A549 (cell line): ENCODE results near the gene SCGB3A2. TPM values are rescaled to one million over a fixed set of nuclear protein-coding genes. Genes with fewer than 3 reads are reported as not detected.
A peak's percentile ranks its signal among the peaks of the same experiment; 100 is the strongest.

Experiments used
- ATAC-seq, 2 experiments: fragments of 200-7000 bp in 1 of 2; fragments of >200 bp in 1 of 2; cut with Nextera tagmentation in 1 of 2; cut with Tn5 transposase in 1 of 2; 3 replicates each; pipeline versions ENCODE4 v1.8.0 to v1.9.1; 2018 to 2020; ENCODE audit warnings: mild to moderate bottlenecking in 1 of 2, moderate library complexity in 1 of 2
- CTCF ChIA-PET: fragments of 300-600 bp; sonication (Branson Sonifier 250); formaldehyde crosslinking; extraction: SDS; loops from one replicate; lab custom pipeline; 2021; ENCODE audit warnings: antibody characterized with exemption, inconsistent platforms; lab: Yijun Ruan, JAX
- POLR2A ChIA-PET: fragments of 350-600 bp; formaldehyde crosslinking; extraction: SDS; loops from one replicate; lab custom pipeline; 2021; ENCODE audit warnings: antibody characterized with exemption, inconsistent platforms; lab: Yijun Ruan, JAX
- DNase-seq, 2 experiments: peaks; one replicate each; pipeline versions ENCODE4 v3.0.0 to v3.0.0-alpha.2; 2011 to 2016; ENCODE audit warnings: low read depth in 1 of 2, low spot score in 1 of 2
- FAIRE-seq: peaks from 2 replicates; lab custom pipeline; 2011; peaks lifted over from hg19 to GRCh38; lab: Jason Lieb, UNC
- H3K27ac ChIP-seq, 2 experiments: fragments of >200 bp; sonication (Bioruptor Twin); formaldehyde crosslinking; 3 replicates each; pipeline ENCODE4 v1.5.1; 2016 to 2017
- H3K4me1 ChIP-seq: fragments of >200 bp; sonication (Bioruptor Twin); formaldehyde crosslinking; 3 replicates; pipeline ENCODE4 v1.6.1; 2016
- H3K4me2 ChIP-seq: fragments of >200 bp; sonication (Bioruptor Twin); formaldehyde crosslinking; 3 replicates; pipeline ENCODE4 v1.6.1; 2016
- H3K4me3 ChIP-seq: fragments of >200 bp; sonication (Bioruptor Twin); formaldehyde crosslinking; 3 replicates; pipeline ENCODE4 v1.5.1; 2016
- H3K9me3 ChIP-seq: fragments of >200 bp; sonication (Bioruptor Twin); formaldehyde crosslinking; 3 replicates; pipeline ENCODE4 v1.6.1; 2016
- BHLHE40 ChIP-seq: IDR thresholded peaks from 2 replicates; pipeline ENCODE4 v1.6.1; 2012; ENCODE audit warnings: low read depth, low read length, inconsistent platforms
- CBX2 ChIP-seq: fragments of 200-600 bp; sonication (generic); IDR thresholded peaks from 2 replicates; pipeline ENCODE4 v1.6.1; 2016; ENCODE audit warnings: low read depth, mild to moderate bottlenecking, borderline replicate concordance
- CHD2 ChIP-seq: fragments of 150-350 bp; IDR thresholded peaks from 2 replicates; pipeline ENCODE4 v1.6.1; 2014; ENCODE audit warnings: low read length; ENCODE audit not compliant: partially characterized antibody
- CTCF ChIP-seq: fragments of >200 bp; sonication (Bioruptor Twin); formaldehyde crosslinking; IDR thresholded peaks from 3 replicates; pipeline ENCODE4 v1.5.1; 2016
- EHMT2 ChIP-seq: fragments of 200-600 bp; sonication (generic); IDR thresholded peaks from 2 replicates; pipeline ENCODE4 v1.6.1; 2016; ENCODE audit warnings: antibody characterized with exemption, low read depth, mild to moderate bottlenecking, moderate library complexity
- HEYL ChIP-seq: fragments of 250-450 bp; sonication (Bioruptor Pico); IDR thresholded peaks from 2 replicates; pipeline ENCODE4 v1.8.0; 2021; ENCODE audit warnings: mild to moderate bottlenecking, moderate library complexity
- HMGXB4 ChIP-seq: fragments of 250-450 bp; sonication (Bioruptor Pico); IDR thresholded peaks from 2 replicates; pipeline ENCODE4 v1.5.0; 2021; ENCODE audit warnings: mild to moderate bottlenecking, moderate library complexity, borderline replicate concordance
- HOXB13 ChIP-seq: fragments of 250-450 bp; sonication (Bioruptor Pico); IDR thresholded peaks from 2 replicates; pipeline ENCODE4 v1.5.0; 2020; ENCODE audit warnings: low read depth, mild to moderate bottlenecking, moderate library complexity
- JUN ChIP-seq, 2 experiments: fragments of >200 bp; sonication (Bioruptor Twin); formaldehyde crosslinking; IDR thresholded peaks; 2 replicates in 1 of 2; 3 replicates in 1 of 2; pipeline ENCODE4 v1.6.1; 2016 to 2017
- JUNB ChIP-seq: fragments of >200 bp; sonication (Bioruptor Twin); formaldehyde crosslinking; IDR thresholded peaks from 2 replicates; pipeline ENCODE4 v1.6.1; 2016
- KDM1A ChIP-seq: fragments of 200-600 bp; sonication (generic); IDR thresholded peaks from 2 replicates; pipeline ENCODE4 v1.6.1; 2016; ENCODE audit warnings: low read depth, mild to moderate bottlenecking
- MAX ChIP-seq: IDR thresholded peaks from 2 replicates; pipeline ENCODE4 v1.6.1; 2012
- NFE2L2 ChIP-seq: fragments of 150-350 bp; conservative IDR thresholded peaks from 2 replicates; pipeline ENCODE4 v1.6.1; 2014; ENCODE audit warnings: low read length
- PBX3 ChIP-seq: IDR thresholded peaks from 2 replicates; pipeline ENCODE4 v1.6.1; 2012
- PHF8 ChIP-seq: fragments of 200-600 bp; sonication (generic); IDR thresholded peaks from 2 replicates; pipeline ENCODE4 v1.6.1; 2016; ENCODE audit warnings: low read depth, mild to moderate bottlenecking, antibody characterized with exemption, moderate library complexity, borderline replicate concordance
- POLR2A ChIP-seq: IDR thresholded peaks from 2 replicates; pipeline ENCODE4 v1.6.1; 2012; ENCODE audit warnings: mild to moderate bottlenecking, low read length
- POLR2AphosphoS2 ChIP-seq: conservative IDR thresholded peaks from 2 replicates; pipeline ENCODE4 v1.6.1; 2012; ENCODE audit warnings: low read length, improper control_type of control experiment, inconsistent platforms
- RAD21 ChIP-seq, 2 experiments: fragments of >200 bp in 1 of 2; sonication (Bioruptor Twin) in 1 of 2; formaldehyde crosslinking in 1 of 2; IDR thresholded peaks in 1 of 2; conservative IDR thresholded peaks in 1 of 2; 2 replicates in 1 of 2; 3 replicates in 1 of 2; pipeline ENCODE4 v1.6.1; 2012 to 2018; ENCODE audit warnings: inconsistent platforms in 1 of 2
- RNF2 ChIP-seq: fragments of 200-600 bp; sonication (generic); IDR thresholded peaks from 2 replicates; pipeline ENCODE4 v1.6.1; 2016; ENCODE audit warnings: low read depth, mild to moderate bottlenecking, antibody characterized with exemption, moderate library complexity, borderline replicate concordance
- SMC3 ChIP-seq: fragments of >200 bp; sonication (Bioruptor Twin); formaldehyde crosslinking; IDR thresholded peaks from 3 replicates; pipeline ENCODE4 v1.6.1; 2018; ENCODE audit warnings: inconsistent platforms
- TP53 ChIP-seq: fragments of 250-450 bp; sonication (Bioruptor Pico); IDR thresholded peaks from 2 replicates; pipeline ENCODE4 v1.5.0; 2021; ENCODE audit warnings: mild to moderate bottlenecking, moderate library complexity
- USF2 ChIP-seq: fragments of 450-650 bp; IDR thresholded peaks from 2 replicates; pipeline ENCODE4 v1.6.1; 2014; ENCODE audit warnings: antibody characterized with exemption
- ZFP36 ChIP-seq: fragments of 450-650 bp; IDR thresholded peaks from 2 replicates; pipeline ENCODE4 v1.6.1; 2014; ENCODE audit warnings: borderline replicate concordance; ENCODE audit not compliant: partially characterized antibody
- ZNF302 ChIP-seq: fragments of 250-450 bp; sonication (Bioruptor Pico); IDR thresholded peaks from 2 replicates; pipeline ENCODE4 v1.9.0; 2021; ENCODE audit warnings: inconsistent platforms, mild to moderate bottlenecking, moderate library complexity
- ZSCAN20 ChIP-seq: fragments of 250-450 bp; sonication (Bioruptor Pico); IDR thresholded peaks from 2 replicates; pipeline ENCODE4 v1.8.0; 2022; ENCODE audit warnings: mild to moderate bottlenecking, moderate library complexity
- WGBS: methylation state at CpG from one replicate; pipeline ENCODE4 v1.1.6; 2017; ENCODE audit errors: missing lambda C conversion rate; 5-methylcytosine and 5-hydroxymethylcytosine counted together
- polyA plus RNA-seq, 4 experiments: library from polyadenylated mRNA; depleted of rRNA in 3 of 4; stranded (reverse); fragments of >200 nt; fragmentation: RNase III in 1 of 4; extraction: RNeasy Plus Mini Kit Qiagen cat#74134 plus additional on column Dnase treatment in 1 of 4; gene quantifications; 2 replicates in 3 of 4; 3 replicates in 1 of 4; pipeline ENCODE4 v1.2.3, GENCODE V29; 2011 to 2017
- TF ChIP-seq, protein P1 (sequence below): fragments of 250-450 bp; sonication (Bioruptor Pico); IDR thresholded peaks from 2 replicates; pipeline ENCODE4 v1.5.0; 2020; ENCODE audit warnings: low read depth, mild to moderate bottlenecking, moderate library complexity

The SCGB3A2 gene
- polyA plus RNA-seq, 2 of the 4 experiments (the other 2 are of a cell fraction): not detected

DNA sequence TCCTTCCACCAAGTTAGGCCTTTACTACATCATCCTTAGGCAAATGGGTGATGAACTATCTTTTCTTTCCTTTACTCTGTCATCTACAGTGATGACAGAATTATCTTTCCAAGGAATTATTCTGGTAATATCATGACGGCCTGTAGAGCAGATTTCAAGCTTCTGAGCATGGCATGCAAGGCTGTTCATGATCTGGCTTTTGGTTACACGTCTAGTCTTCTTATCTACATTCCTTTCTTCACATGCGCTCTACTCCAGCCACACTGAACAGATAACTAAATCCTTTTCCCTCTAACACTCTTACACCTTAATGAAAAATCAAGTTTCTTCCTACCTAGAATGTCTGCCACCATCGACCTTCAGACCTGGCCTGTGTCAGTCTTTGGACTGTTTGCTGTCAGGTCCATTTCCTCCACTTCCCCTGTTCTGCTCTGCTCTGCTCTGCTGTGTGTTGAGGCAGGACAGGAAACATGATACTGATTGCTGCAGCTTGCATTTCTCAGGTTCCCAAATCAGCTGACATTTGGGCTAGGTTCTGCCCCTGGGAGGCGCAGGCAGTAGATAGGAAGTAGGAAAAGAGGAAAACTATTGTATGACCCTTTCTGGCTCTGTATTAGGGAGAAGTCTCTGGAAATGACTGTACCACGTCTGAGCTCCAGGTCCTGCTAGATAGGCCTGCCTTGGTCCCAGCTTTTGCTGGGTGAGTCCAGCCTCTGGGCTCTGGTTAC lies 4.2 kb downstream of the SCGB3A2 start:
- ChIA-PET CTCF (interaction anchor here (1.2 to 3.3 kb wide), 3 partner anchors 20 to 52 kb away, joined by 3 to 16 read pairs (median 3); no protein-coding TSS in a partner anchor), POLR2A (no interaction called here)
- ATAC-seq: no peak; a peak in 1 of 6 replicates
- WGBS: 19% methylated on average over 6 of the region's 6 CpGs
- Histone ChIP-seq H3K27ac (no peak overlapping the region), H3K4me3 (no peak overlapping the region), H3K4me2 (no peak overlapping the region), H3K4me1 (no peaks in the 10 kb centered on the region), H3K9me3 (no peaks in the 10 kb centered on the region)
- TF ChIP-seq HEYL (CRISPR knock-in tag) (no peak), CBX2 (no peak), CHD2 (no peak), EHMT2 (no peak), JUN (IDR thresholded peaks at IDR 0.05) (no peak), USF2 (no peak), PHF8 (no peak), ZFP36 (no peak), PBX3 (no peak), MAX (no peak)
- DNase-seq: no peak
- no peak for FAIRE-seq

GRCh38 chr5:147887026-147887627 lies 8.6 kb downstream of the SCGB3A2 start:
- no peak overlapping the region for H3K27ac ChIP-seq
- no peak for FAIRE-seq
- POLR2A ChIA-PET: no interaction called here
- H3K4me1 ChIP-seq: no peaks in the 10 kb centered on the region
- TF ChIP-seq ZNF302 (CRISPR knock-in tag) (no peak), SMC3 (peak; percentile 50), ZSCAN20 (CRISPR knock-in tag) (no peak), CTCF (peak; percentile 54), POLR2AphosphoS2 (no peak), RAD21 (conservative IDR thresholded peaks at IDR 0.05 in 1 of 2, IDR thresholded peaks at IDR 0.05 in 1 of 2) (peak; percentile 43 to 52; a peak in 4 of 5 replicates)
- TF ChIP-seq, all 56 proteins: peak for 3
- no peak overlapping the region for H3K4me3 ChIP-seq
- WGBS: 1% methylated on average over 3 of the region's 3 CpGs
- peak in 1 of 2 experiments; percentile 66; a peak in 3 of 6 replicates for ATAC-seq
- no peak overlapping the region for H3K4me2 ChIP-seq
- H3K9me3 ChIP-seq: no peaks in the 10 kb centered on the region
- CTCF ChIA-PET: interaction anchor here (0.6 to 5.2 kb wide), 10 partner anchors 9 to 844 kb away, joined by 3 to 35 read pairs (median 3); no protein-coding TSS in a partner anchor
- DNase-seq: peak; percentile 5 to 32

- Histone ChIP-seq H3K27ac (no peak overlapping the region), H3K9me3 (no peaks in the 10 kb centered on the region), H3K4me1 (no peaks in the 10 kb centered on the region), H3K4me3 (no peak overlapping the region), H3K4me2 (no peak overlapping the region)
- DNase-seq: no peak
- ATAC-seq: no peak
- ChIA-PET CTCF (interaction anchor here (0.7 to 5.2 kb wide), 7 partner anchors 8 to 232 kb away, joined by 3 to 35 read pairs (median 3); no protein-coding TSS in a partner anchor), POLR2A (no interaction called here)
- no peak for FAIRE-seq
- WGBS: 2% methylated on average over 2 of the region's 2 CpGs
- TF ChIP-seq, protein P1, sequence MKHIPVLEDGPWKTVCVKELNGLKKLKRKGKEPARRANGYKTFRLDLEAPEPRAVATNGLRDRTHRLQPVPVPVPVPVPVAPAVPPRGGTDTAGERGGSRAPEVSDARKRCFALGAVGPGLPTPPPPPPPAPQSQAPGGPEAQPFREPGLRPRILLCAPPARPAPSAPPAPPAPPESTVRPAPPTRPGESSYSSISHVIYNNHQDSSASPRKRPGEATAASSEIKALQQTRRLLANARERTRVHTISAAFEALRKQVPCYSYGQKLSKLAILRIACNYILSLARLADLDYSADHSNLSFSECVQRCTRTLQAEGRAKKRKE (CRISPR knock-in tag): no peak
- TF ChIP-seq JUN (IDR thresholded peaks at IDR 0.05): no peak
- TF ChIP-seq TP53 (CRISPR knock-in tag): no peak
- TF ChIP-seq POLR2AphosphoS2: no peak
- TF ChIP-seq RNF2: no peak
- no peak for TF ChIP-seq BHLHE40
- no peak for TF ChIP-seq HMGXB4
- TF ChIP-seq NFE2L2: no peak
- TF ChIP-seq POLR2A: no peak
- no peak for TF ChIP-seq KDM1A
- TF ChIP-seq HOXB13: no peak
- TF ChIP-seq JUNB: no peak
Measured at GRCh38 chr5:147887930-147888329, 9.4 kb downstream of the SCGB3A2 start.
